Activated CD4-positive, alpha-beta memory T cell treated with anti-CD3 and anti-CD28 coated beads for 36 hours (primary cell): Measurements from ENCODE around the gene LEPROT. TPM values are rescaled to one million over a fixed set of nuclear protein-coding genes. Genes with fewer than 3 reads are reported as not detected.

Experiments used
- CTCF ChIA-PET: fragments of 350-600 bp; sonication (Branson Sonifier 250); formaldehyde crosslinking; loops from one replicate; lab custom pipeline; 2021; ENCODE audit warnings: antibody characterized with exemption, inconsistent platforms; lab: Charles Lee
- POLR2A ChIA-PET: fragments of 350-600 bp; sonication (Branson Sonifier 250); formaldehyde crosslinking; loops from one replicate; lab custom pipeline; 2021; ENCODE audit warnings: antibody characterized with exemption; lab: Charles Lee
- DNase-seq: peaks from one replicate; pipeline ENCODE4 v3.0.0-alpha.2; 2020
- H3K27ac Mint-ChIP-seq: one replicate; pipeline ENCODE4 v1.8.0; 2021; ENCODE audit warnings: mixed read lengths
- H3K27me3 Mint-ChIP-seq: one replicate; pipeline ENCODE4 v1.8.0; 2021; ENCODE audit warnings: mixed read lengths
- H3K36me3 Mint-ChIP-seq: one replicate; pipeline ENCODE4 v1.8.0; 2021; ENCODE audit warnings: mixed read lengths
- H3K4me1 Mint-ChIP-seq: one replicate; pipeline ENCODE4 v1.8.0; 2021; ENCODE audit warnings: low read depth, mixed read lengths
- H3K4me3 Mint-ChIP-seq: one replicate; pipeline ENCODE4 v1.8.0; 2021; ENCODE audit warnings: mild to moderate bottlenecking, mixed read lengths
- H3K9me3 Mint-ChIP-seq: one replicate; pipeline ENCODE4 v1.8.0; 2021; ENCODE audit warnings: mixed read lengths
- intact Hi-C: fragments of 100-400 bp; cut with micrococcal nuclease; formaldehyde crosslinking; loops from one replicate; pipeline ENCODE4 v1.15.1; 2023
- total RNA-seq, 2 experiments: library from RNA; stranded (reverse); gene quantifications; one replicate each; pipeline ENCODE4 v1.2.3, GENCODE V29; 2021

Gene LEPROT
- total RNA-seq, 2 experiments from 2014 or later = 17.9 to 19.6 TPM

- peaks cover 13% of the 10 kb centered on the region for H3K4me1 Mint-ChIP-seq
- H3K36me3 Mint-ChIP-seq = peaks cover 27% of the 10 kb centered on the region
- intact Hi-C loops = loop anchor here (2.0 kb wide), 2 partner anchors 165 to 277 kb away; partner anchors contain the start of gene AK4
- no peaks in the 10 kb centered on the region for H3K27me3 Mint-ChIP-seq
- no peak overlapping the region for H3K4me3 Mint-ChIP-seq
- no peaks in the 10 kb centered on the region for H3K9me3 Mint-ChIP-seq
- POLR2A ChIA-PET = no interaction called here
- CTCF ChIA-PET = interaction anchor here (1.3 kb wide), 1 partner anchor 262 kb away, joined by 3 read pairs; no protein-coding TSS in a partner anchor
- DNase-seq = no peak
- H3K27ac Mint-ChIP-seq = no peak overlapping the region
Observed at GRCh38 chr1:65425697-65426096, 5.2 kb downstream of the LEPROT start.

DNA sequence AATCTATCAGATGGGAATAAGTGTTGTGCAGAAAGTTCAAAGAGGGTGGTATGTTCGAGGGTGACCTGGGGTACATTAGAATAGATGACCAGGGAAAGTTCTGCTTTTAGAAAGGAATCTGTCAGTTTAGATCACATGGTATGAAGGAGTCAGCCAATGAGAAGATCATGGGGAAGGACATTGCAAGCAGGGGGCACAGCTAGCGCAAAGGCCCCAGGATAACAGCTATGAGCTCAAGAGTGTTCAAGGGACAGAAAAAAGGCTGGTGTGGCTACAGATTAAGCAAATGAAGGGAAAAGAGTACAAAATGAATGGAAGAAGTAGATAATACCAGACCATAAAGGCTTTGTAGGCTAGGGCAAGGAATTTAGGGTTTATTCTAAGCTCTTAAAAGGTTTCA lies 8.6 kb downstream of the LEPROT start:
- intact Hi-C loops = no loop called here

GRCh38 chr1:65429806-65430205 lies 9.3 kb downstream of the LEPROT start:
- no peaks in the 10 kb centered on the region for H3K27me3 Mint-ChIP-seq
- intact Hi-C loops = loop anchor here (2.0 kb wide), 2 partner anchors 29 to 257 kb away; no protein-coding TSS in a partner anchor
- CTCF ChIA-PET = interaction anchor here (0.7 to 2.8 kb wide), 5 partner anchors 11 to 257 kb away, joined by 3 to 28 read pairs (median 7); partner anchors contain the start of genes LEPR and LEPROT
- no peaks in the 10 kb centered on the region for H3K9me3 Mint-ChIP-seq
- POLR2A ChIA-PET = no interaction called here
- no peak overlapping the region for H3K27ac Mint-ChIP-seq
- H3K4me3 Mint-ChIP-seq = no peak overlapping the region
- peaks cover 19% of the 10 kb centered on the region for H3K36me3 Mint-ChIP-seq
- peaks cover 5% of the 10 kb centered on the region for H3K4me1 Mint-ChIP-seq
- DNase-seq = no peak

More for the DNA sequence above, 8.6 kb downstream of the LEPROT start:
- no peaks in the 10 kb centered on the region for H3K9me3 Mint-ChIP-seq
- POLR2A ChIA-PET = no interaction called here
- no peaks in the 10 kb centered on the region for H3K27me3 Mint-ChIP-seq
- CTCF ChIA-PET = interaction anchor here (0.9 to 2.8 kb wide), 4 partner anchors 168 to 262 kb away, joined by 3 to 12 read pairs (median 5); no protein-coding TSS in a partner anchor
- no peak overlapping the region for H3K4me3 Mint-ChIP-seq
- no peak for DNase-seq
- no peak overlapping the region for H3K27ac Mint-ChIP-seq
- peaks cover 11% of the 10 kb centered on the region for H3K4me1 Mint-ChIP-seq
- peaks cover 25% of the 10 kb centered on the region for H3K36me3 Mint-ChIP-seq

GRCh38 chr1:65431111-65431705 lies 10.7 kb downstream of the LEPROT start:
- intact Hi-C loops = loop anchor here (2.0 kb wide), 2 partner anchors 28 to 256 kb away; no protein-coding TSS in a partner anchor
- H3K36me3 Mint-ChIP-seq = peaks cover 8% of the 10 kb centered on the region
- H3K27me3 Mint-ChIP-seq = no peaks in the 10 kb centered on the region
- peaks cover 5% of the 10 kb centered on the region for H3K4me1 Mint-ChIP-seq
- H3K9me3 Mint-ChIP-seq = no peaks in the 10 kb centered on the region
- no peak overlapping the region for H3K4me3 Mint-ChIP-seq
- ChIA-PET POLR2A (no interaction called here), CTCF (interaction anchor here (0.6 to 2.8 kb wide), 11 partner anchors 12 to 817 kb away, joined by 3 to 28 read pairs (median 4); partner anchors contain the start of genes LEPR and LEPROT)
- no peak for DNase-seq
- H3K27ac Mint-ChIP-seq = no peak overlapping the region

DNA sequence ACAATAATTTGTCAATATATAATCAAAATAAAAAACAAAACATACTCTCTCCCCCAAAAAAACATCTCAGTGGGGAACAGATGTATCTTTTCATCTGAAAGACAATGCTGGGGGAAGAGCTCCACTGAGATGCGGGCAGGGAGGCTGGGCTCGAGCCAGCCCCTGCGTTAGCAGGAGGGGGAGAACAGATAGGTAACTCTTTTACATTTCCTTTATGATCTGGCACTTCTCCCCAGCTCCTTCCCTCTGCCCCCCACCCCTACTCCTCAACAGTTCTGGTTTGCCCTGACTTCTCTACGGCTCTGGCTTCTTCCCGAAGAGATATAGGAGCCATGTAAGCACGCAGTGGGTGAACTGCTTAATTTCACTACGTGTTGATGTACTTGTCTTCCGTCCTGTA lies 12.4 kb downstream of the LEPROT start:
- POLR2A ChIA-PET = no interaction called here
- Mint-ChIP-seq H3K4me1 (peaks cover 5% of the 10 kb centered on the region), H3K27me3 (no peaks in the 10 kb centered on the region), H3K9me3 (no peaks in the 10 kb centered on the region), H3K4me3 (no peak overlapping the region), H3K27ac (no peak overlapping the region), H3K36me3 (peaks cover 5% of the 10 kb centered on the region)
- DNase-seq = no peak
- intact Hi-C loops = no loop called here
- CTCF ChIA-PET = no interaction called here

GRCh38 chr1:65434255-65434654 lies 13.8 kb downstream of the LEPROT start:
- Mint-ChIP-seq H3K9me3 (no peaks in the 10 kb centered on the region), H3K36me3 (peaks cover 2% of the 10 kb centered on the region), H3K27ac (no peak overlapping the region), H3K27me3 (no peaks in the 10 kb centered on the region), H3K4me3 (no peak overlapping the region), H3K4me1 (peaks cover 3% of the 10 kb centered on the region)
- ChIA-PET POLR2A (no interaction called here), CTCF (interaction anchor here (1.1 kb wide), 1 partner anchor 252 kb away, joined by 3 read pairs; no protein-coding TSS in a partner anchor)
- intact Hi-C loops = no loop called here
- DNase-seq = no peak

DNA sequence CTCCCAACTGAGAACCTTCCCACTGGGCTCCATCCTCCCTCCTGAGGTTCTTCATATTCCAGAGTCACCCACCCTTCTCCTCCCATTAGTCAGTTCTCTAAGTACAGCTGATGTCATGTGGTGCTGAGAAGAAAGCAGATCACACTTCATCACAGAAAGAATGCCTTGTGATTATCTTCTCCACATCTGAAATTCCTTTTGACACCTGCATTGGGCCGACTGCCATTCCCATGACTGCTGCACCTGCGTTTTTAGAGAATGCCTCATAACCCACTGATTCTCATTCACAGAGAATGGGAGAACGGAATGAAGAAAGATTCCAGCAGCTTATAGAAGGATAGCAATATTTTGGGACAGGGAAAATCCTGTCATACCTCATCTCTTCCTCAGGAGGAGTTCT lies 14.3 kb downstream of the LEPROT start:
- ChIA-PET POLR2A (interaction anchor here (0.5 kb wide), 1 partner anchor 339 kb away, joined by 3 read pairs; no protein-coding TSS in a partner anchor), CTCF (interaction anchor here (1.1 kb wide), 1 partner anchor 252 kb away, joined by 3 read pairs; no protein-coding TSS in a partner anchor)
- no peaks in the 10 kb centered on the region for H3K9me3 Mint-ChIP-seq
- H3K4me1 Mint-ChIP-seq = peaks cover 3% of the 10 kb centered on the region
- H3K27me3 Mint-ChIP-seq = no peaks in the 10 kb centered on the region
- no peak overlapping the region for H3K27ac Mint-ChIP-seq
- intact Hi-C loops = no loop called here
- no peak overlapping the region for H3K4me3 Mint-ChIP-seq
- no peak for DNase-seq
- H3K36me3 Mint-ChIP-seq = peaks cover 2% of the 10 kb centered on the region

DNA sequence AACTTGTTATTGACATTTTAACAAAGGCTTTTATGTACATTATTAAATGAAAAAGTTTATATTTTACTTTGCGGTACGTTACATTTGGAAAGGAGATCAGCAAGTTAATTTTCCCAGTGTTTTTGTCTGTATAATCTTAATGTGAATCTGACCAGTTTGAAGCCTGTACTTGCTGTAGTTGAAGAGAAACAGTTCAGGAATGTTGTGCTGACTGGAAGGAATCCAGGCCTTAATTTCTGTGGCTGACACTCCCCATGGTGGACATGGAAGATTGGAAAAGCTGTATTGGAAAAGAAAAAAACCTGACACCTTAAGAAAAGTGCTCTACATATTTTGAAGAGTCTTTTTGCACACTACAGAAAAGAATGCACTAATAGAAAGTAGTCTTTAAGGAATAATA lies 15.5 kb downstream of the LEPROT start:
- ChIA-PET CTCF (no interaction called here), POLR2A (no interaction called here)
- Mint-ChIP-seq H3K9me3 (no peaks in the 10 kb centered on the region), H3K27me3 (no peaks in the 10 kb centered on the region), H3K4me1 (peaks cover under 1% of the 10 kb centered on the region), H3K27ac (no peak overlapping the region), H3K4me3 (no peak overlapping the region), H3K36me3 (no peaks in the 10 kb centered on the region)
- no peak for DNase-seq
- intact Hi-C loops = no loop called here

DNA sequence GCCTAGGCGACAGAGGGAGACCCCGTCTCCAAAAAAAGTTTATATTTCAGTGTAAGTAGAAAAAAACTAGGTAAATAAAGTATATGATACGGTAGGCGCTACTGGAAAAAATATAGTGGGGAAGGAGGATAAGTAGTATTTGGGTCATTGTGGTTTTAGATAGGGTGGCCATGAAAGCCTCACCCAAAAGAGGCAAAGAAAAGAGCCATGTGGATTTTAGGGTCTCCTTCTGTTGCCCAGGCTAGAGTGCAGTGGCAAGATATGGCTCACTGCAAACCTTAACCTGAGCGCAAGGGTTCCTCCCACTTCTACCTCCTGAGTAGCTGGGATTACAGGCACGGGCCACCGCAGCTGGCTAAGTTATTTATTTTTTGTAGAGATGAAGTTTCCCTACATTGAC lies 17.1 kb downstream of the LEPROT start:
- H3K9me3 Mint-ChIP-seq = no peaks in the 10 kb centered on the region
- intact Hi-C loops = no loop called here
- H3K36me3 Mint-ChIP-seq = no peaks in the 10 kb centered on the region
- no peak overlapping the region for H3K27ac Mint-ChIP-seq
- DNase-seq = no peak
- CTCF ChIA-PET = interaction anchor here (1.5 kb wide), 1 partner anchor 22 kb away, joined by 4 read pairs; no protein-coding TSS in a partner anchor
- H3K4me3 Mint-ChIP-seq = no peak overlapping the region
- H3K4me1 Mint-ChIP-seq = no peaks in the 10 kb centered on the region
- no peaks in the 10 kb centered on the region for H3K27me3 Mint-ChIP-seq
- POLR2A ChIA-PET = no interaction called here

- H3K36me3 Mint-ChIP-seq = no peaks in the 10 kb centered on the region
- no peaks in the 10 kb centered on the region for H3K4me1 Mint-ChIP-seq
- intact Hi-C loops = no loop called here
- no peak overlapping the region for H3K27ac Mint-ChIP-seq
- no peaks in the 10 kb centered on the region for H3K27me3 Mint-ChIP-seq
- H3K4me3 Mint-ChIP-seq = no peak overlapping the region
- ChIA-PET POLR2A (no interaction called here), CTCF (interaction anchor here (1.4 kb wide), 1 partner anchor 205 kb away, joined by 3 read pairs; no protein-coding TSS in a partner anchor)
- DNase-seq = no peak
- H3K9me3 Mint-ChIP-seq = no peaks in the 10 kb centered on the region
Observed at GRCh38 chr1:65440322-65440900, 19.9 kb downstream of the LEPROT start.

DNA sequence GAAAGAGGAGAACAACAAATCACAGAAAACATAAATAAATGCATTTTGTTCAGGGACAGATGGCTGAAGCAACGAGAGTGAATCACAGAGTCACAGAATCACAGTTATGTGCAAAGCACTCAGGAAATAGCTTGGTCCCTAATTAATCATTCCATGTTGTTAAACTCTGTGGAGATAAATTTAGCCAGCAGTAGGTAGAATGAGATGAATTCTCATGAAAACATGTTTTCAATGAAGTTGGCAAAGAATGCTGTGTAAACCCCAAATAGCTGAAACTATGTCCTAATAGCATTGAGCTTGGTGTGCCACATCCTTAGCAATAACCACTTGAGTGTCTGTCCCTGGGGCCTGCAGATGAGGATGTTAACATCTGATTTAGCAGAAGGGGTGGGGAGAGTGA lies 20.4 kb downstream of the LEPROT start:
- H3K4me3 Mint-ChIP-seq = no peak overlapping the region
- no peak for DNase-seq
- no peaks in the 10 kb centered on the region for H3K4me1 Mint-ChIP-seq
- H3K9me3 Mint-ChIP-seq = no peaks in the 10 kb centered on the region
- ChIA-PET CTCF (interaction anchor here (1.4 kb wide), 1 partner anchor 205 kb away, joined by 3 read pairs; no protein-coding TSS in a partner anchor), POLR2A (no interaction called here)
- no peak overlapping the region for H3K27ac Mint-ChIP-seq
- no peaks in the 10 kb centered on the region for H3K36me3 Mint-ChIP-seq
- intact Hi-C loops = no loop called here
- H3K27me3 Mint-ChIP-seq = no peaks in the 10 kb centered on the region

DNA sequence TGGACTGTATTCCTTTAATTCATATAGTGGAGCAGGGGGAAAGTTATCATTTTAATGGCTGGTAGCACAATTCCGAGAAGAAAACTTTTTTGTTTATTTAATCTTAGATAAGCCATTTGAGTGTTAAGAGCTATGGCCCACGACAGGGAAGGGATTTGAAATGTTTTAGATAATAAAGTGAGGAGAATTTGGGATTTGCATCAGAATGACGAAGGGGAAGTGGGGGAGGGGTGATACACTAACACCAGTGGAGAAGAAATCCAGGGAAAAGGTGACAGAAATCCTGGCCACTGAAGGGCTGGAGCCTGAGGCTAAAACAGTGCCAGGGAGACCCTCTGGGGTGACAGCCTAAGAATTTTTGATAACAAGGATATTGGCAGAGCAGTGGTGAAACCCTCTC lies 21.0 kb downstream of the LEPROT start:
- ChIA-PET CTCF (interaction anchor here (1.4 kb wide), 1 partner anchor 206 kb away, joined by 3 read pairs; no protein-coding TSS in a partner anchor), POLR2A (no interaction called here)
- no peak for DNase-seq
- Mint-ChIP-seq H3K27me3 (no peaks in the 10 kb centered on the region), H3K4me3 (no peak overlapping the region), H3K36me3 (no peaks in the 10 kb centered on the region), H3K9me3 (no peaks in the 10 kb centered on the region), H3K27ac (no peak overlapping the region), H3K4me1 (no peaks in the 10 kb centered on the region)
- intact Hi-C loops = no loop called here
